HepG2 (cell line): Measurements from ENCODE around the gene CIB2. TPM values are rescaled to one million over a fixed set of nuclear protein-coding genes. Genes with fewer than 3 reads are reported as not detected.

Source experiments
- HDAC2 ChIP-seq: sonication (generic); formaldehyde crosslinking; IDR thresholded peaks from 2 replicates; pipeline ENCODE4 v1.4.0; 2020; ENCODE audit warnings: missing genetic modification reagents
- HNF4A ChIP-seq: sonication (generic); formaldehyde crosslinking; IDR thresholded peaks from 2 replicates; pipeline ENCODE4 v1.4.0; 2020; ENCODE audit warnings: missing genetic modification reagents
- LBX2 ChIP-seq: sonication (generic); formaldehyde crosslinking; IDR thresholded peaks from 2 replicates; pipeline ENCODE4 v1.5.0; 2020; ENCODE audit warnings: missing genetic modification reagents, mild to moderate bottlenecking, borderline replicate concordance
- SALL2 ChIP-seq: sonication (generic); formaldehyde crosslinking; IDR thresholded peaks from 2 replicates; pipeline ENCODE4 v1.8.1; 2023; ENCODE audit warnings: mild to moderate bottlenecking, missing genetic modification reagents, inconsistent platforms
- SOX13 ChIP-seq, 3 experiments: fragments of 450-650 bp in 1 of 3; sonication (generic) in 1 of 3; formaldehyde crosslinking in 1 of 3; IDR thresholded peaks in 2 of 3; conservative IDR thresholded peaks in 1 of 3; 2 replicates each; pipeline versions ENCODE4 v1.5.0 to v1.6.1; 2016 to 2020; ENCODE audit warnings: antibody characterized with exemption in 1 of 3, mild to moderate bottlenecking in 1 of 3, missing compliant biosample characterization in 1 of 3, missing genetic modification reagents in 1 of 3, moderate library complexity in 1 of 3
- SOX6 ChIP-seq, 2 experiments: fragments of 450-650 bp in 1 of 2; sonication (generic) in 1 of 2; formaldehyde crosslinking in 1 of 2; IDR thresholded peaks; 2 replicates each; pipeline versions ENCODE4 v1.4.0 to v1.6.1; 2017 to 2020; ENCODE audit warnings: antibody characterized with exemption in 1 of 2, mild to moderate bottlenecking in 1 of 2, missing genetic modification reagents in 1 of 2
- ZBTB3 ChIP-seq: sonication (generic); formaldehyde crosslinking; IDR thresholded peaks from 2 replicates; pipeline ENCODE4 v1.4.0; 2020; ENCODE audit warnings: low read depth, mild to moderate bottlenecking, moderate library complexity, missing genetic modification reagents, borderline replicate concordance
- ZMAT5 ChIP-seq: sonication (generic); formaldehyde crosslinking; IDR thresholded peaks from 2 replicates; pipeline ENCODE4 v1.5.0; 2020; ENCODE audit warnings: mild to moderate bottlenecking, low read depth, missing genetic modification reagents, borderline replicate concordance
- ZNF121 ChIP-seq: sonication (generic); formaldehyde crosslinking; IDR thresholded peaks from 2 replicates; pipeline ENCODE4 v1.5.0; 2020; ENCODE audit warnings: mild to moderate bottlenecking, missing genetic modification reagents
- ZNF225 ChIP-seq: sonication (generic); formaldehyde crosslinking; IDR thresholded peaks from 2 replicates; pipeline ENCODE4 v1.4.0; 2020; ENCODE audit warnings: mild to moderate bottlenecking, missing genetic modification reagents
- ZNF354B ChIP-seq: sonication (generic); formaldehyde crosslinking; IDR thresholded peaks from 2 replicates; pipeline ENCODE4 v1.8.0; 2022; ENCODE audit warnings: mild to moderate bottlenecking, missing genetic modification reagents
- ZNF547 ChIP-seq: sonication (generic); formaldehyde crosslinking; IDR thresholded peaks from 2 replicates; pipeline ENCODE4 v1.5.1; 2020; ENCODE audit warnings: mild to moderate bottlenecking, missing genetic modification reagents
- ZNF570 ChIP-seq: sonication (generic); formaldehyde crosslinking; IDR thresholded peaks from 2 replicates; pipeline ENCODE4 v1.4.0; 2020; ENCODE audit warnings: mild to moderate bottlenecking, missing genetic modification reagents, borderline replicate concordance
- polyA plus RNA-seq, 8 experiments: library from polyadenylated mRNA; depleted of rRNA in 3 of 8; stranded (reverse) in 7 of 8; unstranded in 1 of 8; fragments of >200 nt; fragmentation: Illumina TruSeq in 4 of 8; extraction: Trizol in 4 of 8; gene quantifications; 2 replicates each; pipeline versions ENCODE4 v1.2.1 to v1.2.3, GENCODE V29; 2011 to 2016; ENCODE audit warnings: low read depth in 4 of 8, missing spikeins in 1 of 8, mixed read lengths in 1 of 8; ENCODE audit not compliant: insufficient read depth in 1 of 8
- total RNA-seq, 5 experiments: library from RNA; depleted of rRNA; stranded (reverse); fragments of >200 nt; fragmentation: Illumina TruSeq; extraction: Trizol; gene quantifications; 2 replicates each; pipeline ENCODE4 v1.2.3, GENCODE V29; 2016; ENCODE audit warnings: low read depth in 1 of 5

CIB2 gene
- total and polyA plus RNA-seq, 2 of the 13 experiments (the other 11 are each of a cell fraction or from before 2014, with no cell fraction given) = 1.4 to 1.5 TPM

- TF ChIP-seq ZBTB3 (CRISPR knock-in tag) (no peak), HNF4A (CRISPR knock-in tag) (0 out of 2 replicates have a peak, but pooled peaks have one; percentile 22), SOX13 (IDR thresholded peaks at IDR 0.05) (no peak), SOX13 (CRISPR knock-in tag; conservative IDR thresholded peaks at IDR 0.05 in 1 of 2, IDR thresholded peaks at IDR 0.05 in 1 of 2) (peak in 1 of 2 experiments; percentile 75; a peak in 2 of 4 replicates), HDAC2 (CRISPR knock-in tag) (no peak), ZNF547 (CRISPR knock-in tag) (no peak), ZMAT5 (CRISPR knock-in tag) (no peak), ZNF225 (CRISPR knock-in tag) (no peak), ZNF121 (CRISPR knock-in tag) (no peak), SOX6 (IDR thresholded peaks at IDR 0.05) (no peak), SOX6 (CRISPR knock-in tag; IDR thresholded peaks at IDR 0.05) (peak; percentile 70), SALL2 (CRISPR knock-in tag) (no peak), LBX2 (no peak), ZNF354B (no peak), ZNF570 (CRISPR knock-in tag) (no peak)
Observed at GRCh38 chr15:78088773-78089080, 42.5 kb downstream of the CIB2 start (continued).
